Endothelial cell of umbilical vein (primary cell): Measurements from ENCODE around the gene PAK6.

Experiments
- CTCF ChIP-seq, 2 donors: IDR thresholded peaks; 1 replicate in 1 of 2; 2 replicates in 1 of 2; pipeline ENCODE4 v1.5.1; 2011; ENCODE audit warnings: low read length in 2 of 2, mild to moderate bottlenecking in 2 of 2, moderate library complexity in 2 of 2, control low read depth in 1 of 2, inconsistent platforms in 1 of 2, low read depth in 1 of 2; ENCODE audit not compliant: insufficient read depth in 1 of 2; ENCODE audit errors: extremely low read depth in 1 of 2
- EZH2 ChIP-seq: IDR thresholded peaks from 2 replicates; pipeline ENCODE4 v1.6.1; 2012; ENCODE audit warnings: borderline replicate concordance, low read depth, mild to moderate bottlenecking, moderate library complexity, low read length, inconsistent platforms; ENCODE audit not compliant: severe bottlenecking
- POLR2A ChIP-seq: IDR thresholded peaks from 2 replicates; pipeline ENCODE4 v1.6.1; 2012; ENCODE audit warnings: low read depth, mild to moderate bottlenecking, control low read depth, low read length
- POLR2AphosphoS5 ChIP-seq: IDR thresholded peaks from 2 replicates; pipeline ENCODE4 v1.6.1; 2012; ENCODE audit warnings: low read depth, mild to moderate bottlenecking, control low read depth, low read length, moderate library complexity; ENCODE audit not compliant: insufficient read depth

GRCh38 chr15:40316931-40317330 is 78.1 kb downstream of the PAK6 start:
- TF ChIP-seq CTCF (IDR thresholded peaks at IDR 0.05; ENCODE audit: extremely low read depth in 1 of 2, insufficient read depth in 1 of 2, low read depth in 1 of 2, low read length in 2 of 2) (no peak), POLR2A (no peak), POLR2AphosphoS5 (no peak), EZH2 (no peak)
